IPS-18a (cell line): ENCODE measurements around the gene CAMKMT.

Experiments
- H3K27ac ChIP-seq: one replicate; pipeline ENCODE4 v1.5.1; 2013; ENCODE audit warnings: low read length
- H3K27me3 ChIP-seq: one replicate; pipeline ENCODE4 v1.6.1; 2013; ENCODE audit warnings: mild to moderate bottlenecking, low read length; ENCODE audit not compliant: control insufficient read depth, insufficient read depth
- H3K36me3 ChIP-seq: one replicate; pipeline ENCODE4 v1.6.1; 2013; ENCODE audit warnings: low read depth, low read length; ENCODE audit not compliant: control insufficient read depth
- H3K4me1 ChIP-seq: one replicate; pipeline ENCODE4 v1.6.1; 2013; ENCODE audit warnings: low read depth, low read length; ENCODE audit not compliant: control insufficient read depth
- H3K4me3 ChIP-seq: one replicate; pipeline ENCODE4 v1.5.1; 2013; ENCODE audit warnings: low read length
- H3K9ac ChIP-seq: one replicate; pipeline ENCODE4 v1.6.1; 2013; ENCODE audit warnings: mild to moderate bottlenecking, low read length, moderate library complexity
- H3K9me3 ChIP-seq: one replicate; pipeline ENCODE4 v1.6.1; 2013; ENCODE audit warnings: low read depth, low read length; ENCODE audit not compliant: control insufficient read depth

Gene CAMKMT

DNA sequence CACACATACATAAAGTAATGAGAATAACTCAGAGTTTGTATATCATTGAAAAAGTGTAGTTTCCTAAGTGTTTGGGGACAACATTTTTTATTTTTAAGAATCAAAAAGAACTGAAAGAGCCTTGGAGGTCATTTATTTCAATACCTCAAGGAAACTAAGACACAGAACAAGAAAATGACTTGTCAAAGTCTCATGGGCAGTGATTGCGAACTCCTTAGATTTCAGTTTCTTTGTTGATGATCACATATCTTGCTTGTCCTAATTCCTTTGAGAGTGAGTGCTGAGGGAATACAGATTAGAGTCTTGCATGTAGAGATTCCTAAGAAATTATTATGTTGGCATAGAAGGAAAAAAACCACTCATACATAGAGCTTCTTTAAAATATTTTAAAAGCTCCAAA lies 243.8 kb downstream of the CAMKMT start:
- no peak overlapping the region for H3K9ac ChIP-seq

DNA sequence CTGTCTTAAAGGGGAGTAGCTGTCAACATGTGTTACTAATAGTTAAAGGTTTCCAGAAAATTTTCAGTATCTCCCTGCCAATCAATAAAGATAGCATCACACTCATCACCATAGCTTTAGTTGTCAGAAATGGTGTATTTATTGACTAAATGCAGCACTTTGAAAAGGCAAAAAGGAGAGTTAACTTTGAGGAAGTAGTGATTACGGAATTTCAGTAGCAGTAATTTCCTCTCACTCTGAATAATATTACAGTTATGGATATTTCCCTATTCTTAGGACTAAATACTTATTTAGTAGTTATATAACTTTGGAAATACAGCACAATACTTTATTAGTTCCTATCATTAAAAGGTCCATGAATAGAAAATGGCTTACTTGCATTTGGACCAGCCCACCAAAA lies 250.5 kb downstream of the CAMKMT start:
- H3K36me3 ChIP-seq = no peaks in the 10 kb centered on the region
- no peak overlapping the region for H3K27ac ChIP-seq
- H3K4me3 ChIP-seq = no peak overlapping the region
- H3K9me3 ChIP-seq = no peaks in the 10 kb centered on the region
- no peak overlapping the region for H3K9ac ChIP-seq
- peaks cover 7% of the 10 kb centered on the region for H3K4me1 ChIP-seq
- H3K27me3 ChIP-seq = no peaks in the 10 kb centered on the region

More for the DNA sequence above, 243.8 kb downstream of the CAMKMT start:
- Histone ChIP-seq H3K36me3 (no peaks in the 10 kb centered on the region), H3K27me3 (no peaks in the 10 kb centered on the region), H3K4me3 (no peak overlapping the region), H3K9me3 (no peaks in the 10 kb centered on the region), H3K27ac (no peak overlapping the region), H3K4me1 (no peaks in the 10 kb centered on the region)

- no peak overlapping the region for H3K9ac ChIP-seq
- H3K9me3 ChIP-seq = no peaks in the 10 kb centered on the region
- H3K4me3 ChIP-seq = no peak overlapping the region
- no peaks in the 10 kb centered on the region for H3K27me3 ChIP-seq
- no peaks in the 10 kb centered on the region for H3K36me3 ChIP-seq
- peaks cover 7% of the 10 kb centered on the region for H3K4me1 ChIP-seq
- H3K27ac ChIP-seq = no peak overlapping the region
Measured at GRCh38 chr2:44614940-44615339, 253.2 kb downstream of the CAMKMT start.

DNA sequence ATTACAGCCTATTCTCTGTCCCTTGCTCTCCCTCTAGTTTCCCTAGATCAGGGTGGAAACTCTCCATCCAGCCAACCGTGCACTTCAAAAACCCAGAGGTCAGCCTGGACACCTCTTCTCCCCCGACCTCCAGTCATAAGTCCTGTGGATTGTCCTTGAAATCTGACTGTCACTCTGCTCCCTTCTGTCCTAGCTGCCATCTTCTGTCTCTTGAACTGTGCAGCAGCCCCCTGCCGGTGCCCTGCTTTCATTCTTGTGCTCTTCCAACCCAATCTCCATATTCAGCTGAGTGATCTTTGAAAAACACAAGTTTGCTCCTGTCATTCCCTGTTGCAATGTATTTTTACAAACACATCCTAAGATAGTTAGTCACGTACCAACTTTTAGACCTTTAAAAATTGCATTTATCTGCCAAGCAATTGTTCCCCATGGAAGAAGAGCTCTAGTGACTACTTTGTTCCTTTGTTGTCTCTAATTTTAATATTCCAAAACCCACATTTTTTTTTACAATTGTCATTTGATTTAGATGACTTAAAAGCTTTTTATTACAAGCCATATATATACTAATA lies 254.3 kb downstream of the CAMKMT start:
- Histone ChIP-seq H3K9me3 (no peaks in the 10 kb centered on the region), H3K9ac (no peak overlapping the region), H3K4me3 (no peak overlapping the region), H3K27me3 (no peaks in the 10 kb centered on the region), H3K4me1 (peaks cover 7% of the 10 kb centered on the region), H3K27ac (no peak overlapping the region), H3K36me3 (no peaks in the 10 kb centered on the region)

DNA sequence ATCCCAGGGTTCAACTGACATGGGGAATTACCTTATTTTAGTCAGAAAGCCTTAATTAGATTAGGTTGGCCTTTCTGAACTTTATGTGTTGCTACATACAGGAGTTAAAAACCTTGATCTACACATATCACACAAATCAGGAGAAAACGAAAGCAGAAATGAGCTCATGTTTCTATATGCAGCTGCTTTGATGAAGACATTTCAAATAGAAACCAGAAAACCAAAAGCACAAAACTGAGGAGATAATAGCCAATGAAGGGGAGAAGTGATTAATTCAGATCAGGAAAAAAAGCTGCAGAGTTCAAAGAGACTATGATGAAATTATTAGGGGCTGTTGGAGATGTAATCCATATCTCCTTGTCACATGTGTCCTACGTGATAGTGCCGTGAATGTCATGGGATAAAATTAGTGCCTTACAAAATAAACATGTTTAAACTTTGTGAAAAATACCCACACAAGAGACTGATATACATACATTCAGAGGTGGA lies 255.0 kb downstream of the CAMKMT start:
- peaks cover 7% of the 10 kb centered on the region for H3K4me1 ChIP-seq
- H3K27me3 ChIP-seq = no peaks in the 10 kb centered on the region
- no peaks in the 10 kb centered on the region for H3K9me3 ChIP-seq
- H3K36me3 ChIP-seq = no peaks in the 10 kb centered on the region
- no peak overlapping the region for H3K27ac ChIP-seq
- H3K9ac ChIP-seq = no peak overlapping the region
- H3K4me3 ChIP-seq = no peak overlapping the region

DNA sequence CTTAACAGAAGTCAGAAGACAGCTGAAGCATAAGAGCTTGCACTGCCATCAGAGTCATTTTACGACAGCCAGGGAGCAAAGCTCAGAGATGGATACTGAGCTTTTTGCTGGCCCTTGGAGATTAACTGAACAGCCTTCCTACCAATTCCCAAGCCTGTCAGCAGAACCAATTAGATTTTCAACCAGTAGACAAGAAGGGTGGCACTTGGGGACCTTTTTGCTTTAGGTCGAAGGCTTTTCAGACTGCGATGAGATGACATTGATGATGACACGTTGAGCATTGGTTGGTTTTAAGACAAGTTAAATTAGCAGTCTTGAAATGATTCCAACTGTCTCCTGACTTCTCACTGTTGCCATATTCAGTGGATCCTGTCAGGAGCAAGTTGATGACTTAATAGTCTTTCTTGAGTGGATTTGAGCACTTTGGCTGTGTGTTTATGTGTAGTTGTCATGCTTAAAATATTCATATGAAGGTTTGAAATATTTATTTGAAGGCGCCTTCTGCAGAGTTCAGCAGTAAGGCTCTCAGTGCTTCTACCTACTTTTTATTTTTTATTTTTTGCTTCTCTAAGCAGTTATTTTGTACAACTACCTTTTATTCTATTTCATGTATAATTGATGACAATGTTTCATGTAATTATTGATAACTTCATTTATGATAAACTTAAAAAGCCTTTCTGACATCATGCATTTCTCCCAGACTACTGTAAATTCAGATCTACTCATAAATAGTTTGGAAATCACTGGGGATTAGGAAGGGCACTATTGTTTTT lies 256.7 kb downstream of the CAMKMT start:
- H3K27ac ChIP-seq = no peak overlapping the region
- no peaks in the 10 kb centered on the region for H3K36me3 ChIP-seq
- peaks cover 7% of the 10 kb centered on the region for H3K4me1 ChIP-seq
- H3K9me3 ChIP-seq = no peaks in the 10 kb centered on the region
- no peak overlapping the region for H3K9ac ChIP-seq
- no peaks in the 10 kb centered on the region for H3K27me3 ChIP-seq
- no peak overlapping the region for H3K4me3 ChIP-seq

DNA sequence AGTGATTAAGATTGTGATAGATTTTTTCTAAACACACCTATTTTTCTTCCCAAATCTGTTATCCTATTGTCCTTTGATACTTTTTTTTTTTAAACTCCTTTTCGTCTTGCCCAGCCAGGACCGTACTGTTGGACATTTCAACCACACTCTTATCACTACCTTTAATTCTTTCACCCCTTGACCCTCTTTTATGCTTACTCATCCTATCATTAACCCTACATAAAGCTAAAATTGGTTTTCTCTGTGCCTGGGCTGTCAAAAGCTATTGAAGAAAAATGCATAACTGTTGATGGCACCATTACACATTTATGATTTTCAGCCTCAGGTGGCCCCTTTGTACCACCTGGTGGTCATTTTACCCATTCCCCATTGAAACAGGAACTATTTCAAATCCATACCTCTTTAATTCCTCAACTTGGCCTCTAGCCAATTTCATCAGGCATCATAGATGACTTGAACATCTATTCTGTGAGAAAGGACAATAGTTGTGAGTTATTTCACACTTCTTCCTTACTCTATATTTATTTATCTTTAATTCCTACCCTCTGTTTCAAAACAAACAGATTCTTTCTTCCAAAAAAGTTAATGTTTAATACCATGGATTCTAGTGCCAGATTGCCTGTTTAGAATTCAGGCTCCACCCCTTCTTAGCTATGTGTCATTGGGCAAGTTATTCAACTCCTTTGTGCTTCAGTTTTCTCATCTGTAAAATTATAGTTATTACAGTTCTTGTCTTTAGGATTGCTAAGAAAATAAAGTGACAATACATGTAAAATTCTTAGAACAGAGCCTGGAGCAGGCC lies 258.6 kb downstream of the CAMKMT start:
- Histone ChIP-seq H3K4me3 (no peak overlapping the region), H3K9ac (no peak overlapping the region), H3K36me3 (no peaks in the 10 kb centered on the region), H3K27me3 (no peaks in the 10 kb centered on the region), H3K27ac (no peak overlapping the region), H3K4me1 (peaks cover 7% of the 10 kb centered on the region), H3K9me3 (no peaks in the 10 kb centered on the region)

DNA sequence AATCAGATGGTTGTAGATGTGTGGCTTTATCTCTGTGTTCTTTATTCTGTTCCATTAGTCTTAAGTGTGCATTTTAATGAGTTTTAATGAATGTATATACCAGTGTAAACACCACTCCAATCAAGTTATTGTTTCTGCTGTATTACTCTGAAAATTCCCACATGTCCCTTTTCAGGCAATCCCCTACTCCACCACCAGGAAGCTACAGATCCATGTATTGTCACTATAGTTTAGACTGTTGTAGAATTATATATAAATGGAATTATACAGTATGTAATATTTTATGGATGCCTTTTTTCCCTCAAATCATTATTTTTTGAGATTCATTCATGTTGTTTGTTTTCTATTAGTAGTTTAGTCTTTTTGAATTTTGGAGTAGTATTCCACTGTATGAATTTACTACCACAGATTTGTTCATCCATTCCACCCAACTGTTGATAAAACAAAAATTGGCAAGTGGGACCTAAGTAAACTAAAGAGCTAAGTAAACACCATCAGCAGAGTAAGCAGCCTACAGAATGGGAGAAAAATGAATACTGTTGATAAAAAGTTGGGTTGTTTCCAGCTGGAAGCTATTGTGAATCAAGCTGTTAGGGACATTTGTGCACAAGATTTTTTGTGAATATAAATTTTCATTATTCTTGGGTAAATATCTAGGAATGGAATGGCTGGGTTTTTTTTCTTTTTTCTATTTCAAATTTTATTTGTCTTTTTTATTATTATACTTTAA lies 262.0 kb downstream of the CAMKMT start:
- Histone ChIP-seq H3K4me3 (no peak overlapping the region), H3K27ac (no peak overlapping the region), H3K9me3 (no peaks in the 10 kb centered on the region), H3K9ac (no peak overlapping the region), H3K36me3 (no peaks in the 10 kb centered on the region), H3K4me1 (no peaks in the 10 kb centered on the region), H3K27me3 (no peaks in the 10 kb centered on the region)

- Histone ChIP-seq H3K9me3 (peaks cover 5% of the 10 kb centered on the region), H3K27ac (no peak overlapping the region), H3K4me1 (no peaks in the 10 kb centered on the region), H3K9ac (no peak overlapping the region), H3K27me3 (no peaks in the 10 kb centered on the region), H3K36me3 (no peaks in the 10 kb centered on the region), H3K4me3 (no peak overlapping the region)
Measured at GRCh38 chr2:44628297-44628696, 266.6 kb downstream of the CAMKMT start.

GRCh38 chr2:44632931-44633689 lies 271.4 kb downstream of the CAMKMT start:
- H3K36me3 ChIP-seq = no peaks in the 10 kb centered on the region
- H3K27me3 ChIP-seq = no peaks in the 10 kb centered on the region
- H3K4me1 ChIP-seq = peaks cover 2% of the 10 kb centered on the region
- peaks cover 5% of the 10 kb centered on the region for H3K9me3 ChIP-seq
- no peak overlapping the region for H3K9ac ChIP-seq
- no peak overlapping the region for H3K27ac ChIP-seq
- no peak overlapping the region for H3K4me3 ChIP-seq
